NCI-H146 (cell line): Measurements from ENCODE around the gene AMACR.

ENCODE experiments used
- DNase-seq: peaks from one replicate; lab custom pipeline; 2025; lab: John Stamatoyannopoulos, UW

AMACR gene

GRCh38 chr5:34007201-34007620, 639 bp downstream of the AMACR start:
- DNase-seq: peak; percentile 31

GRCh38 chr5:34005681-34006080, 2.2 kb downstream of the AMACR start:
- DNase-seq: no peak

GRCh38 chr5:34005211-34005610, 2.6 kb downstream of the AMACR start:
- no peak for DNase-seq

- no peak for DNase-seq
Measured at GRCh38 chr5:34003941-34004340, 3.9 kb downstream of the AMACR start.

- no peak for DNase-seq
Measured at GRCh38 chr5:34002629-34003328, 5.1 kb downstream of the AMACR start.

GRCh38 chr5:34001241-34001841, 6.5 kb downstream of the AMACR start:
- peak; percentile 96 for DNase-seq

- no peak for DNase-seq
Measured at GRCh38 chr5:33999978-34000377, 7.9 kb downstream of the AMACR start.

GRCh38 chr5:33997331-33997983, 10.4 kb downstream of the AMACR start:
- DNase-seq: peak; percentile 57

GRCh38 chr5:33995865-33996264, 12.0 kb downstream of the AMACR start:
- no peak for DNase-seq

- DNase-seq: no peak
Measured at GRCh38 chr5:33994845-33995244, 13.0 kb downstream of the AMACR start.

- no peak for DNase-seq
Measured at GRCh38 chr5:33992864-33993263, 15.0 kb downstream of the AMACR start.

GRCh38 chr5:33985447-33985846, 22.4 kb downstream of the AMACR start:
- no peak for DNase-seq

- no peak for DNase-seq
Measured at GRCh38 chr5:33984671-33985124, 23.2 kb downstream of the AMACR start, which contains the start of gene SLC45A2. Gene SLC45A2 (minus strand): TSS chr5:33984693. CDS start chr5:33984583, 110 bp downstream.

- no peak for DNase-seq
Measured at GRCh38 chr5:33984178-33984577, 23.7 kb downstream of the AMACR start.

- no peak for DNase-seq
Measured at GRCh38 chr5:33981408-33982162, 26.3 kb downstream of the AMACR start.

GRCh38 chr5:33980030-33980429, 27.8 kb downstream of the AMACR start:
- DNase-seq: no peak

- no peak for DNase-seq
Measured at GRCh38 chr5:33978306-33978705, 29.5 kb downstream of the AMACR start.

GRCh38 chr5:33976307-33976706, 31.5 kb downstream of the AMACR start:
- DNase-seq: no peak

- DNase-seq: no peak
Measured at GRCh38 chr5:33975852-33976251, 32.0 kb downstream of the AMACR start.

GRCh38 chr5:33973271-33973670, 34.6 kb downstream of the AMACR start:
- DNase-seq: no peak

GRCh38 chr5:33969572-33970452, 38.0 kb downstream of the AMACR start:
- peak; percentile 3 for DNase-seq
